ENCODE results near the gene PHOX2A. TPM values are rescaled to one million over a fixed set of nuclear protein-coding genes. Genes with fewer than 3 reads are reported as not detected.

The PHOX2A gene
- polyA plus RNA-seq, 12 donors, result 17.1 TPM; not detected in 11

Other genes starting within 250 kb of the PHOX2A start
- gene IL18BP, start 245.3 kb downstream of the PHOX2A start, polyA plus RNA-seq (ENCODE audit: insufficient read length in 12 of 12), result 10 to 100 TPM in 3 of 12 donors, 1 to 10 TPM in 8, not detected in 1; 4.5 to 16.0 (median 7.2) TPM
- gene NUMA1, start 163.6 kb downstream of the PHOX2A start, polyA plus RNA-seq (ENCODE audit: insufficient read length in 12 of 12), result 100 to 1,000 TPM in 11 of 12 donors, not detected in 1; 137 to 283 (median 169) TPM
- 10 to 100 TPM in 1 of 12 donors, 1 to 10 TPM in 9, not detected in 2; 5.3 to 11.4 (median 8.0) TPM for gene LRRC51, start 163.3 kb downstream of the PHOX2A start, polyA plus RNA-seq (ENCODE audit: insufficient read length in 12 of 12)
- gene LAMTOR1, start 140.9 kb downstream of the PHOX2A start, polyA plus RNA-seq (ENCODE audit: insufficient read length in 12 of 12), result 10 to 100 TPM in 11 of 12 donors, not detected in 1; 70.3 to 94.5 (median 83.5) TPM
- gene TOMT, start 138.3 kb downstream of the PHOX2A start, polyA plus RNA-seq (ENCODE audit: insufficient read length in 12 of 12), result not detected
- 10 to 100 TPM in 11 of 12 donors, not detected in 1; 31.3 to 61.4 (median 33.5) TPM for gene ANAPC15, start 131.5 kb downstream of the PHOX2A start, polyA plus RNA-seq (ENCODE audit: insufficient read length in 12 of 12)
- gene FOLR3, start 108.5 kb downstream of the PHOX2A start, polyA plus RNA-seq (ENCODE audit: insufficient read length in 12 of 12), result under 1 TPM in 3 of 12 donors, not detected in 9; 0.35 to 0.47 (median 0.38) TPM
- gene FOLR1, start 52.0 kb downstream of the PHOX2A start, polyA plus RNA-seq (ENCODE audit: insufficient read length in 12 of 12), result 1 to 10 TPM in 10 of 12 donors, not detected in 2; 1.2 to 9.3 (median 3.7) TPM
- gene FOLR2, start 27.4 kb downstream of the PHOX2A start, polyA plus RNA-seq (ENCODE audit: insufficient read length in 12 of 12), result 10 to 100 TPM in 11 of 12 donors, not detected in 1; 10.4 to 32.6 (median 20.6) TPM
- gene INPPL1, start 19.4 kb downstream of the PHOX2A start, polyA plus RNA-seq (ENCODE audit: insufficient read length in 12 of 12), result 100 to 1,000 TPM; 118 to 193 (median 149) TPM
- 10 to 100 TPM in 11 of 12 donors, not detected in 1; 11.4 to 18.6 (median 15.3) TPM for gene CLPB, start 190.4 kb upstream of the PHOX2A start, polyA plus RNA-seq (ENCODE audit: insufficient read length in 12 of 12)

Measured in muscle of arm (tissue), 12 donors.